ENCODE results near the gene PPT2.
"Not testable (repeated sequence)": the region's sequence is repeated elsewhere in the genome, so short reads cannot be mapped to it uniquely, and the experiment has no call there.

The PPT2 gene

DNA sequence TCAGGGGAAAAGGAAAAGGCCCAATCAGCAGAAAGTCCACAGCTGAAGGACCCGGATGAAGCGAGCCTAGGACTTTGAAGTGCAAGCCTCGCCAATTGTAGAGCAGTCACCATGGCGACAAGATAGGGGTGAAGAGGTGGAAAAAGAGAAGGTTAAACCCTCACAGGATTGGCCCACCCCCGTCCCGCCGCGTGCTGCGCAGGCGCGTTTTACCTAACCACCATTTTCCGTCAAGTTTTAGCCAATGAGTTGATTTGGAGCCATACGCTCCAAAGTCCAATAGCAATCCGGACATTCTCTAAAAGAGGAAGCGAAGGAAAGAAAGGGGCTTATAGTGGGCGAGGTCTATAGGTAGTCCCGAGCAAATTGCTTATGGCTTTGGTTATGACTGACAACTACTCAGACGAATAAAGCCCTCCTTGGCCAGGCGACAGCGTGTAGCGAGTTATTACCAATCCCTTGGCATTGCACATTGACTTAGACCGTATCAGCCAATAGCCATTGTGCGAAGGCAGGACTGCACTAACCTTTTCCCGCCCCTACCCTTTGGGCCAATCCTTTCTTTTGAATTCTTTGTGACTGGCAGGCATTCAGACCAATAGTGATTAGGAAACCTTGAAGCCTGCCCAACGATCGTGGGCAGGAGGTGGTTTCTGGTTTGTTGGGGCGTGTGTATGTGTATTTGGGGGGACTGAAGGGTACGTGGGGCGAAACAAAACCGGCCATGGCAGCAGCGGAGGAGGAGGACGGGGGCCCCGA, 24.0 kb downstream of the PPT2 start, which contains the start of gene RNF5:
RNF5 (plus strand) TSS at position 618 of the 759 bp plus-strand sequence; CDS start at position 725, 107 bp downstream.
- peak; percentile 100 for DNase-seq

DNA sequence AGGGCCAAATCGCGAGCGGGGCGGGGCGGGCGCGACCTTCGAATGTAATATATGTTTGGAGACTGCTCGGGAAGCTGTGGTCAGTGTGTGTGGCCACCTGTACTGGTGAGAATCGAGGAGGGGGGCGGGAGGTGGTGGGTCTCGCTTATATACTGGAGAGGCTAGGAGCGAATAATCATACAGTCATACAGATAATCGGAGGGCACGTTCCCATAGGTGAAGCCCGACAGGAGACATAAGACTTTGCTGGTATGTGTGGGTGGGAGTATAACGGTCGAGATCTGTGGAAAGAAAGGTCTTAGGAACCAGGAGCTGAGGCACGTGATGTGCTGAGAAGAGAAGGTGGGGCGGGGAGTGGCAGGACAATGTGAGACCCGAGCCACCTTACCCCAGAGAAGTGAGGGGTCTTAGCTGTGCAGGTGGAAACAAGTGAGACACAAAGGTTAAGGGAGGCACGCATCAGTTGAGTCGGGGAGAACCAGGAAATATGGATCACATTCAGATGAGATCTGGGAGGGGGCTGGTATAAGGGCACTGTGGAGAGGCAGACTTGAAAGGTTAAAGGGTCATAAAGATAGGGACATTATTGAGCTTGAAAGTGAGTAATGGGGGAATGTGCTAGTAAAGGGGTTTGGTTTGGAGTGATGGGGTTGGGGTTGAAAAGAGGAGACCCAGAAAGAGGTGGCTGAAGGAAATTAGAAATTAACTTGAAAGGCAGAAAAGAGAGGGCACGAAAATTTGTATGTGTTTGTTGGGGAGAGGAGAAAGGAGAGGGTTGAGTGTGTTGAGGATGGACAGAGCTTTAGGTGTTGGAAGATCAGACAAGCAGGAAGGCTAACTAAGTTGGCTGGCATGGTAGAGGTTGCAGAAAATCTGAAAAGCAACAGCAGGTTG, 24.9 kb downstream of the PPT2 start:
- DNase-seq = no peak

DNA sequence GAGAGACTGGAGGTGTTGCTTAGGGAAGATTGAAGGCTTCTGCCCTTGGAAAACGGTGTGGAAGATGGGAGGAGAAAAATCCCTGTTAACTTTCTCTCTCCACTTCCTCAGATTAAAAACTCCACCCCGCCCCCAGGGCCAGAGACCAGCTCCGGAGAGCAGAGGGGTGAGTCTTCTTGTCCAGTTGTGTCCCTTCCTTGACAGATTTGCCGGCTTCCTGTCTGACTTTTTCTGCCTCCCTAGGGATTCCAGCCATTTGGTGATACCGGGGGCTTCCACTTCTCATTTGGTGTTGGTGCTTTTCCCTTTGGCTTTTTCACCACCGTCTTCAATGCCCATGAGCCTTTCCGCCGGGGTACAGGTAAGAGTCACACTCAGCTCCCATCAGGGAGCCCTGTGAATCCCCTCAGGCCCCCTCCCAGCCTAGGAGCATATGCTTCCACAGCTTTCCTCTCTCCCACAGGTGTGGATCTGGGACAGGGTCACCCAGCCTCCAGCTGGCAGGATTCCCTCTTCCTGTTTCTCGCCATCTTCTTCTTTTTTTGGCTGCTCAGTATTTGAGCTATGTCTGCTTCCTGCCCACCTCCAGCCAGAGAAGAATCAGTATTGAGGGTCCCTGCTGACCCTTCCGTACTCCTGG, 25.9 kb downstream of the PPT2 start:
- no peak for DNase-seq

DNA sequence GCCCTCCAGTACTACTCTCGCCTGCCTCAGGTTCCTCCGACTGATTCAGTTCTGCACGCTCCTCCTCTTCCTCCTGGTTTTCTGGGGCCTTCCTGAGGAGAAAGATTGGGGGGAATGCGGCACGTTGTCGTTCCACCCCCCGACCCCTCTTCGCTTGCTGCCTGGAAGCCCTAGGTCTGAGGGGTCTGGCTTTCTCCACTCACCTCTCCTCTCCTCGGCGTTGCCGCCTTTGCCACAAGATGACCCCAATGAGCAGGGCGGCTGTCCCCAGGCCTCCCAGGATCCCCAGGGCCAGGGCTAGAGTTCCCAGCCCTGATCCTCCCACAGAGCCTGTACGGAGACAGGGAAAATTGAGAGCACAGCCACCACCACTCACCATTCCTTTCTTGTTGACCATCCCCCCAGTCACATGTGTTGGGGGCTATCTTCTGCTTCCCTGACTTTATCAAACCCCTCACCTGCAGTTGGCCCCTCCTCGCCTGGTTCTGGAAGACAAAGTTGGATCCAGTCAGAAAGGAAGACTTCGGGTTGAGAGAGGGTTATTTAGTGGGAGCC, 27.3 kb downstream of the PPT2 start:
- DNase-seq = no peak

DNA sequence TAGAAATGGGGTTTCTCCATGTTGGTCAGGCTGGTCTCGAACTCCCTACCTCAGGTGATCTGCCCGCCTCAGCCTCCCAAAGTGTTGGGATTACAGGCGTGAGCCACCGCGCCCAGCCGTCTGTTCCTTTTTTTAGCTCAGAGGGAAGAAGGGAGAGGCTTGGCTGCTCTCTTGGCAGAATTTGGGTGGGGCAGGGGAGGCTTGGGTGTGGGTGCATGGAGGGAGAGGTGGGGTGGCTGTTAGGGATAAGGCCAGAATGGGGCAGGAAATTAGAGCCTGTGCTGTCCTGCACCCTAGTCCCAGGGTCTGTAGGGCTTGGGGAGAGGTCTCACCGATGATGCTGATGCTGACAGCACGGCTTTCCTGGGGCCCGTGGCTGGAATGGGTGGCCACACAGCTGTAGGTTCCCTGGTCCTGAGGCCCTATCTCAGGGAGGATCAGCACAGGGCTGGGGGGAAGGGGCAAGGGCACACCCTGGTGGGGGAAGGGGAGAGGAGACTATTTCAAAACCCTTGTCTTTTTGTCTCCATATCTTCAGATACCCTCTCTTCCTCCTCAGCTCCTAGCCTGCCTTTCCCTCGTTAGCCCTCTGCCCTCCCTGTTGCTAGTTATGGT, 28.1 kb downstream of the PPT2 start:
- DNase-seq = no peak

DNA sequence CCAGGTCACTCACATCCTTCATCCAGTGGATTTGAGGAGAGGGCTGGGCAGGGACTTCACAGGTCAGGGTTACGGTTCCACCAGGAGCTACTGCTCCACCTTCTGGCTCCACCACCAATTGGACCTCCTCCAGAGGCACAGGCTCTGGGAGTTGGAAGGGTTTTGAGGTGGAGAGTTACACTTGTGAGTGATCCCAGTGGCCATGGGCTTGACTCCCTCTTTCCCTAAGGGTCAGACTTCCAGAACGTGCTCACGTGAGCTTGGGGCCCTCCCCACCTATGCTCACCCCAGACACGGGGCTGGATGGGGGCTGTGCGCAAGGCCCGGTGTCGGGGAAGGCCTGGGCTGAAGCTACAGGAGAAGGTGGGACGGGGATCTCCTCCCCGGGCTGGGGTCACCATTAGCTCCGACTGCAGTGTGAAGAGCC, 28.6 kb downstream of the PPT2 start:
- DNase-seq = no peak

DNA sequence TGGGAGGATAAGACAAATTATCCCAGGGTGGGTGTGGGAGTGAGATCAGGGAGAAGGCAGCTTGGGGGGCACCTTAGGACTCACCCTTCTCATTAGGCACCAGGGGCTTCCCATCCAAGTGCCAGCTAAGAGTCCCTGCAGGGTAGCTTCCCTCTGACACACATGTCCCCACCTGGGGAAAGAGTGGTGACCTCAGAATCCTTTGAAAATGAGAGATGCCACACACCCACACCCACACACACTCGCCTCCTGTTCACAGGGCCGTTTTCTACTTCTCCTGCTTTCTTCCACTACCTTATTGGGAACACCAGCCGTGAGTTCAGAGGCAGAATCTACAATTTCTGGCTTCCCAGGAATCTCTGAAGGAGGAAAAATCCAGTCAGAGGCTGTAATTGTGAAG, 29.1 kb downstream of the PPT2 start:
- no peak for DNase-seq

DNA sequence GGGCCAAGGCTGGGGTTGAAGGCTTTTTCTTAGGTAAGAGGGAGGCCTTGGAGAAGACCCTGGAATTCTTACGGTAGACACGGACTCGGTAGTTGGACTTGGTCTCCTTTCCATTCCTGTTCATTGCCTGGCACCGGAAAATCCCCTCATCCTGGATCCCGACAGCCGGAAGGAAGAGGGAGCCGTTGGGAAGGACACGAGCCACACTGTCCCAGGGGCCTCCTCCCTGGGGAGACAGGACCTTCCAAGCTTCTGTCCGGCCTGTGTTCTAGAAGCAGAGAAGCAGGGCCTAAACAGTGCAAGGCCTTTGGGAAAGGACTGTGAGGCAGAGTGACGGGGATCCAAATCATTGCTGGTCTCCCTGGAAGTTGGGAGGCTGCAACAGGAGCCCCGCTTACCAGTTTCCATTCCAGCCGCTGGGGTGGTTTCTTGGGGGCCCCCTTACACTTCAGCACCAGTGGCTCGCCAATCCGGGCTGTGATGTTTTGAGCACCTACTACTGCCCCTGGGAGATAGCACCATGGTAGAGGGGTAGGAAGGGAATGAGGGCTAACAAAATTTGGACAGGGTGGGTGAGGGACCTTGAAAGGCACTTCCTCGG, 29.6 kb downstream of the PPT2 start:
- DNase-seq = no peak

DNA sequence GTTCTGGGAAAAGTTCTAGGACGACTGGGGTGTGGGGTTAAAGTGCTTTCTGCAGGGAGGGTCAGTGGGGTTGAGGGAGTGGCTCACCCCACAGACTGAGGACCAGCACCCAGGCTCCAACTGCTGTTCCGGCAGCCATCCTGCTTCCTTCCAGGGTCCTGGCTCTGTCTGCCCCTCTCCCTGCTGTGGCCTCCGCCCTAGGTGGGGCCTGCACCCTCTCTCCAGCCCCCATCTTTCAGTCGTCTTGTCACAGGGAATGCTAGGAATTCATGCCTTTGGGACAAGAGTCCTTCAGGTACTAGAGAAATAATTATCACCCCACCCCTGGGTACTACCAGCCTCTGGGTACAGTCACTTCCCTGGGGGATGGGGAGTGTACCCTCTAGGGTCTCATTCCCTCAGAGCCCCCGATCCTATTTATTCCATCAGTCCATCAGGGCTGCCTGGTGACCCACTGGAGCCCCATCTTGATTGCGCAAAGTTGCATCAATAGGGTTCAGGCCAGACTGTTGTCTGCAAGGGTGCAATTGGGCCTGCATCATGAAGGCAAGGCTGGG, 30.2 kb downstream of the PPT2 start, which contains the start of gene AGER:
AGER (minus strand) TSS at position 170 of the 557 bp plus-strand sequence; CDS start at position 139, 31 bp downstream.
- no peak for DNase-seq

DNA sequence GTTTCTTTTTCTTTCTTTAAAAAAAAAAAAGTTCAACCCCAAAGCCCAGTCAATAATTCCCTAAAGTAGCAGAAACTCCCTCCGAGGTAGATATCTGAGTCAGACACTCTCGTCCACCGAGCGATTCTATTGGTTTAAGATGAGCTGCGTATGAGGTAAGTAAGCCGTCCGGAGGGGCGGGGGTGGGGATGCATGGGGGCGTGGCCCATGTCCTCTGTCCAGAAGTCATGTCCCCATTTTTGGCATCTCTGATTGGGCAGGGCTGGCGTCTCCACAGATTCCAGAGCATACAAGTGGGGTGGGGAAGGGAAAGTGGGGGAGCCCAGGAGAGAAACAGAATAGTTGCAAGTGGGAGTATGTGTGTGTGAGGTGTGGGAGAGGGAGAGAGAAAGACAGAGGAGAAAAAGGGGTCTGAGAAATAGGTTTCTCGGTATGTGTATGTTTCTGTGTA, 31.8 kb downstream of the PPT2 start:
- DNase-seq = peak; percentile 38 to 64

DNA sequence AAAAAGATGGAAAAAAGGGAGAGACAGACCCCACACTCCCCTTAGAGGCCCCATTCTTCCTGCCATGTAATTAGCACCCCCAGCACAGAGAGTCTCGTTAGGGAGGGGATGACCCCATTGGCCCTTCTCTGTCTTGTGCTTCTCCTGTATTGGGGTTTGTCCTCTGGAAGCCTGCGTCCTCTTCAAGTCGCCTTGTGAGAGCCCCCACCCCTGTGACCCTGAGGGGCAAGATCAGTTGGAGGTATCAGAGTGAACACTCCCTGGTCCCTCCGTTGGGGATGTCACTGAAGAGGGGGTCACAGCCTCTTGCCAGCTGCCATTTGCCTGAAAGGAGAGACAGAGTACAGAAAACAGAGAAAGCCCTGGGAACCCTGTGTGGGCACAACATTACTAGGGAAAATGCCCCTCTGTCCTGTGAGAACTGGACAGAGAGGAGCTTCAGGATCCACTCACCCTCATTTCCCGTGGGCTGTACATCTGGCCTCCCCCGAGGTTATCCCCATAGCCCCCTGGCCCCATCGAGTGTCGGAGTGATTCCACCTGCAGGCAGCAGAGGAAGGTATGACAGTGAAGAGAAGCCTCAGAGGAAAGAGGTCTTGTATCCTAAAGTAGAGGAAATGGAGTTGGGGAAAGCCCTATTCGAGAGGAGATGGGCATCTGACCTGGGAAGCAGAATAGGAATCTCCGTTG, 32.4 kb downstream of the PPT2 start:
- not testable (repeated sequence) for DNase-seq

DNA sequence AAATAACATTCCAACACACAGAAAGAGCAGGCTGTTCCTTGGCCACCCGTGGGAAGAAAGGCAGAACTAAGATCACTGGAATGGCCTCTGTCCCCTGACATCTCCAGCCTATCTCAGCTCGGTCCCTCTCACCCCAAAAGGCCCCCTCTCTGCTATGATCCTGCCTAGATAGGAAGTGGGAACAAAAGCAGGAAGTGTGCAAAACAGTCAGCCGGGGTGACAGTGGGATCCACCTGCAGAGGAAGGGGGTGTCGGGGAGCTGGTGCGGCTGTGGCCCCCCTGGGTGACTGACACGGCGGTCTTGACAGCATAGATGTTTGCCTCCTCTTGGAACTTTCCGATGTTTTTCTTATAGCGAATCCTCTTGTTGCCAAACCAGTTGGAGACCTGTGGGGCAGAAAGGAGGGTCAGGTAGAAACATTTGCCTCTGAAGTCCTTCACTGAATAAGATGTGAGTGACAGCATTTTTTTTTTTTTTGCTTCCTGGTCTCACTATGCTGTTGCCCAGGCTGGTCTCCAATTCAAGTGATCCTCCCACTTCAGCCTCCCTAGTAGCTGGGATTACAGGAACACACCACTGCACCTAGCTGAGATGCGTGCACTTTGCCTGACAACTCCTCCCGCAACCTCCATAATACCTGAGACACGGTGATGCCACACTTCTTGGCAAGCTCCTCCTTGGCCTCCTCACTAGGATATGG, 33.2 kb downstream of the PPT2 start:
- DNase-seq = no peak

DNA sequence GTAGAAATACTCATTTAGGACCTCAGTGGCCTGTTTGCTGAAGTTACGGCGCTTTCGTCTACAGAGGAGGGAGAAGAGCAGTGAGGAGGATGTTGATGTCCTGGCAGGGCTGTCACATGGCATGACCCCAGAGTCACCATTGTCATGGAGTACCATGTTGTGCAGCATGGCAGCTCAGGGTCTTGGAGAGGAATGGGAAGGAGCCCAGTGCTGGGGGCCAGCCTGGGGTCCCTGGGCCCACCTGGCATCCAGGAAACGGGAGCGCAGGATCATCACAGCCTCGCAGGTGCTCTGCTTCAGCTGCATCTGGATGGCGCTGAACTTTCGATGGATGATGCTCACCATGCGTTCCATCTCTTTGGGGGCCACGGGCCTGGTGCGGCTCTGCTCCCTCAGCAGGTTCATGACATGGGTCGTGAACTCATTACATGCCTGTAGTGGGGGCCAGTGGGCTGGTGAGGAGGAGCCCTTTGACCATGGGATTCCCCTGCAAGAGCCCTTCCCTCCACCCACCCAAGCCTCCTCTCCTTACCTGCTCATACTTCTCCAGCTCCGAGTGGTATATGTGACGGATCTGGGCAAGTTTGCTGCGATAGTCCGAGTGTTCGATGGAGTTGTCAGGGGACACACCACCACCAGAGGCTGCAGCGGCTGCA, 33.9 kb downstream of the PPT2 start:
- not testable (repeated sequence) for DNase-seq

DNA sequence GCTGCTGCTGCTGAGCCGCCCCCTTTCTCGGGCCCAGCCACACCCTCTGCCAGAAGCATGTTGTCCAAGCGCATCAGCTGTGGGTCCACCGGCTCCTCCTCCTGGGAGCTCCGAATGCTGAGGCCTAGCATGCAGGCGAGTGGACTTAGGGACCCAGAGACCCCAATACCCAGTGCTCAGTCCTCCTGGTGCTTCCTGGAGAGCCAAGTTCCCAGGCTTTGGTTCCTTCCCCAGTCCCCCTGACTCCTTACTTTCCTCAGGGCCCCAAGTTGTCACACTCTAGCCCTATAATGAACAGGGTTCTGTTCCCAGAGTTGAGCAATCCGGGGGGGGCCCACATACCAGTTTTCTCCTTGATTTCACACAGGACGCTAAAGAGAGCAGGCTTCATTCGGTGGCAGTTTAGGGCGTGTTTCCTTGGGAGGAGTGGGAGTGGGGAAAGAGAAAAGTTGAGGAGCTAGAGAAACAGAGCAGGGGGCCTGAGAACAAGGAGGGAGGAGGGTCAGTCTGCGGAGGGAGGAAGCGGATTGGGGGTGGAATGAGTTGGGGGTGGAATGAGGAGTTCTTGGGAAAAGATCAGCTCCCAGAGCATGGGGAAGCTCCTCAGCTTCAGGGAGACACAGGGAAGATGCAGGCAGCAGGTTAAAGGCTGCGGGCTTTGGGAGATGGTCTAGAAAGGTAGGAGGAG, 34.6 kb downstream of the PPT2 start:
- DNase-seq = no peak

DNA sequence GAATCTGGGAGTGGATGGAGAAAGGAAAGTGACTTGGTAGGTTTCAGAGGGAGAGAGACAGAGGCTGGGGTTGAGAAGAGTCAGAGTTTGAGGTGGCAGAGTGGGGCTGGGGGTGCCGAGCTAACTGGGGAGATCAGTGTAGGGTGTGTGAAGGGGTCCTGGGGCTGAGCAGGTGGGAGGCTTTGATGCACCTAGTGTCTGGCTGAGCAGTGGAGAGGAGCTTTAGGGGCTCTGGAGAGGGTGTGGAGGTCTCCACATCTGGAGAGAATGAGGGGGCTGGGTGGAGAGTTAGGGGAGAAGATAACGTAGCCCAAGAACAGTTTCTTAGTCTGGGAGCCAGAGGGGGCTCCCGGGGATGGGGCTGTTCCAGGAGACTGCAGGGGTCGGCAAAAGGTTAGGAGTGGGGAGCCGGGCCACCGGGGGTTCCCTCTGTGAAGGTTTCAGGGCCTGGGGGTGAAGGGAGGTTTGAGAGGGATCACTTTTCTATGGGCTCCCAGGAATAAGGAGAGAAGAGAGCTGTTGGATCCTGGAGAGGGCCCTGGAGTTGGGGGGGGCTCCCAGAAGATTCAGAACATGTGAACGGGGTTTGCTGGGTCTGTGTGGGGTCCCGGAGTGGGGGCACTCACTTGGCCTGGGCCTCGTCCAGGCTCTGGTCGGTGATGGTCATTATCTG, 35.3 kb downstream of the PPT2 start:
- DNase-seq = no peak

DNA sequence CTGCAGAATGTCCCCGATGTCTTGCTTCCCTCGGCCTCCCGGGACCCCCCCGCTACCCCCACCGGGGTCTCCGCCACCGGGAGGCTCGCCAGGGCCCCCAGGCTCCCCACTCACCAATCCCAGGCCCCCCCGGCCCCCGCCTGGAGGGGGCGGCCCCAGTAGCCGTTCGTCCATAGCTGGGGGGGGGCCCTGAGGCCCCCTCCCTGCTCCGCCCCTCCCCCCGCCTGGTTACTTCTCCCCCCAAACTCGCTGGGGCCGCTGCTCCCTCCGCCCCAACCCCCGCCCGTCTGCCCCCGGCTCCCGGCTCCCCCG, 35.8 kb downstream of the PPT2 start:
- no peak for DNase-seq

DNA sequence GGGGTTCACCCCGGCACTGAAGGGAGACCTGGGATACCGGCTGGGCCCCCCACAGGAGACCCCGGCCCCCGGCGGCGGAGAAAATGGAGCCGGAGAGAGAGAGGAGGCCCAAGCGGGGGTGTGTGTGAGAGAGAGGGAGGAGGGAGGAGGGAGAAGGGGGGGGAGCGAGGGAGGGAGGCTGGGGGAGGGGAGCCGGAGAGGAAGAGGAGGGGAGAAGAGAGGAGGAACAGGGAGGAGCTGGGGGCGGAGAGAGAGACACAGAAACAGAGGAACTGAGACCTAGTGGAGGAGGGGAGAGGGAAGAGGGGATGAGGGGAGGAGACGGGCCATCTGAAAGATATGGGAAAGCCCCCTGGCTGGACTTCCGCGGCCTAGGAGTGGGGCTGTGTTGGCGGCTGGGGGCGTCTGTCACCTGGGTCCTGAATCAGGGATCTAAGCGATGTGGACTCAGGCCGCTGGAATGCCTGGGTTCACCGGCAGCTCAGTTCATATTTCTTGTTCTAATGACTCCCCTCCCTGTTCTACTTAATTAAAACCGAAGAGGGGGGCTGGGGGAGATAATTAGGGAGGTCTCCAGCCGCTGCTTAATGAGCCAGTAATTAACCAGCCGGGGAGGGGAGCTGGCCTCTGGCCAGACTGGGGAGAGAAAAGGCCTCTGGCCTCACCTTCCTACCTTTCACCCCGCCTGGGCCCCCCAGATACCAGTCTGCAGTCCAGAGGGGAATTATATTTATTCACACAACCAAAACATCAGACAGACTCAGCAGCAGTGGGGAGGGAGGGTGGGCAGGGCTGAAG, 36.3 kb downstream of the PPT2 start, which contains the start of gene PBX2:
PBX2 (minus strand) TSS at position 149 of the 798 bp plus-strand sequence. CDS start 287 bp downstream, outside the sequence.
- peak; percentile 77 to 85 for DNase-seq

All from inflammatory macrophage (primary cell).